Cardiac muscle cell (in vitro differentiated cells and primary cell): ENCODE measurements around the gene MS4A6E. TPM values are rescaled to one million over a fixed set of nuclear protein-coding genes. Genes with fewer than 3 reads are reported as not detected.
A peak's percentile ranks its signal among the peaks of the same experiment; 100 is the strongest.

ENCODE experiments used
- DNase-seq, 2 donors: peaks; one replicate each; pipeline versions ENCODE4 v3.0.0 to v3.0.0-alpha.2; 2010 to 2017; ENCODE audit warnings: low read depth in 1 of 2, low spot score in 1 of 2
- H3K27ac ChIP-seq: fragments of 200-600 bp; sonication (generic); 2 replicates; pipeline ENCODE4 v1.5.1; 2016
- H3K27me3 ChIP-seq: fragments of 200-600 bp; sonication (generic); 2 replicates; pipeline ENCODE4 v1.6.0; 2016; ENCODE audit warnings: control low read depth
- H3K36me3 ChIP-seq: fragments of 200-600 bp; sonication (generic); 2 replicates; pipeline ENCODE4 v1.5.1; 2016; ENCODE audit warnings: control low read depth
- H3K4me1 ChIP-seq: fragments of 200-600 bp; sonication (generic); 2 replicates; pipeline ENCODE4 v1.8.1; 2017; ENCODE audit warnings: low read depth, mild to moderate bottlenecking, mixed run types
- H3K4me3 ChIP-seq: fragments of 200-600 bp; sonication (generic); 2 replicates; pipeline ENCODE4 v1.5.1; 2016; ENCODE audit warnings: mild to moderate bottlenecking
- H3K9me3 ChIP-seq: fragments of 200-600 bp; sonication (generic); 2 replicates; pipeline ENCODE4 v1.5.1; 2017; ENCODE audit warnings: low read depth, mild to moderate bottlenecking, control low read depth
- polyA plus RNA-seq: library from polyadenylated mRNA; unstranded; fragments of >200 nt; fragmentation: Nextera tagmentation; extraction: Ambion mirVana; gene quantifications from 2 replicates; pipeline ENCODE4 v1.2.1, GENCODE V29; 2016
- total RNA-seq: library from RNA; depleted of rRNA; stranded (reverse); fragments of >200 nt; gene quantifications from 2 replicates; pipeline ENCODE4 v1.2.3, GENCODE V29; 2016
- TF ChIP-seq, protein P1 (sequence below): IDR thresholded peaks from 2 replicates; pipeline ENCODE4 v1.5.1; 2012; ENCODE audit warnings: low read depth, mild to moderate bottlenecking, low read length

The MS4A6E gene
- total and polyA plus RNA-seq, 2 experiments from 2014 or later = not detected

GRCh38 chr11:60338053-60338452 is 11.0 kb downstream of the MS4A6E start:
- no peaks in the 10 kb centered on the region for H3K27me3 ChIP-seq
- H3K4me3 ChIP-seq = no peak overlapping the region
- no peaks in the 10 kb centered on the region for H3K4me1 ChIP-seq
- DNase-seq = no peak
- no peaks in the 10 kb centered on the region for H3K36me3 ChIP-seq
- no peaks in the 10 kb centered on the region for H3K9me3 ChIP-seq
- TF ChIP-seq, protein P1, sequence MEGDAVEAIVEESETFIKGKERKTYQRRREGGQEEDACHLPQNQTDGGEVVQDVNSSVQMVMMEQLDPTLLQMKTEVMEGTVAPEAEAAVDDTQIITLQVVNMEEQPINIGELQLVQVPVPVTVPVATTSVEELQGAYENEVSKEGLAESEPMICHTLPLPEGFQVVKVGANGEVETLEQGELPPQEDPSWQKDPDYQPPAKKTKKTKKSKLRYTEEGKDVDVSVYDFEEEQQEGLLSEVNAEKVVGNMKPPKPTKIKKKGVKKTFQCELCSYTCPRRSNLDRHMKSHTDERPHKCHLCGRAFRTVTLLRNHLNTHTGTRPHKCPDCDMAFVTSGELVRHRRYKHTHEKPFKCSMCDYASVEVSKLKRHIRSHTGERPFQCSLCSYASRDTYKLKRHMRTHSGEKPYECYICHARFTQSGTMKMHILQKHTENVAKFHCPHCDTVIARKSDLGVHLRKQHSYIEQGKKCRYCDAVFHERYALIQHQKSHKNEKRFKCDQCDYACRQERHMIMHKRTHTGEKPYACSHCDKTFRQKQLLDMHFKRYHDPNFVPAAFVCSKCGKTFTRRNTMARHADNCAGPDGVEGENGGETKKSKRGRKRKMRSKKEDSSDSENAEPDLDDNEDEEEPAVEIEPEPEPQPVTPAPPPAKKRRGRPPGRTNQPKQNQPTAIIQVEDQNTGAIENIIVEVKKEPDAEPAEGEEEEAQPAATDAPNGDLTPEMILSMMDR = no peak
- no peak overlapping the region for H3K27ac ChIP-seq

DNA sequence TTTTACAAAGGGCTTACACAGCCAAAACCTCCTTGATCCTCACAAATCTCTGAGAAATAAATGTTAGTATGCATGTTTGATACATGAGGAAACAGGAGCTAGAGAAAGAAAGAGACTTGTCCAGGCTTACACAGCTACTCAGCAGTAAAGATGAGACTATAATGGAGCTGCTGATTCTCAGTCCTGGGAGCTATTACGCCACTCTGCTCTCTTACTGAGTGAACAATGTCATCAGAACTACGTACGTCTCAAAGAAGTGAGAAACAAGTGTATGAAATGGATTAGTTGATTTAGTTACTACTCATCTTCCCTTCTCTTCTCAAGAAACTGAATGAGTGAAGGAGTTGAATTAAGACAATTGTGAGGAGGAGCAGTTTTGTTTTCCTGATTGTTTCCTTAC is 12.3 kb downstream of the MS4A6E start:
- Histone ChIP-seq H3K4me3 (no peak overlapping the region), H3K36me3 (no peaks in the 10 kb centered on the region), H3K9me3 (no peaks in the 10 kb centered on the region), H3K4me1 (no peaks in the 10 kb centered on the region), H3K27me3 (no peaks in the 10 kb centered on the region), H3K27ac (no peak overlapping the region)
- TF ChIP-seq, protein P1 = no peak
- no peak for DNase-seq

DNA sequence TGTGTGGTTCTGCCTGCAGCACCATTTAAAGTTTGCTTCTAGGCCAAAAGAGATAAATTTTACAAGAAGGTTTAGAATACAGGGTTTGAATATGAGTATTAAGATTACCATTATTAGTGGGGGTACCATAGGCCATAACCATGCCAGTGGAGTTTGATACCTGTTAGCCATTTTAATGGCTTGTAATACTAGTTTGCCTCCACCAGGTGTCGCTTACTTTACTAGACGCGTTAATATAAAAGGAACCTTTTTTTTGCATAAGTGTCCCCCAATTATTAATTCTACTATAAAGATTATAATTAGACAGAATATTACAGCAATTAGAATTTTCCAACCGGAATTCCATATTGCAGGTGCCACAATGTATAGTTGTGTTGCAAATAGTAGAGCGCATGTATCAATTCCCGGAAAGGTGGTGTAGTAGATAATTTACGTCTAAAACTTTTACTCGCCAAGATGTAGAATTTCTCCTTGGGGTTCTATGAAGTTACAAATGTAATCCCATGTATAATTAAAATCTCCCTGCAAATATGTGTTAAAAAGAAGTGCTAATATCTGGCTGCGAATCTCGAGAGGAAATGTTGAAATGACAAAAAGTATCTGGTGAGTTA is 16.1 kb downstream of the MS4A6E start:
- TF ChIP-seq, protein P1 = peak; percentile 45
- Histone ChIP-seq H3K9me3 (no peaks in the 10 kb centered on the region), H3K4me3 (no peak overlapping the region), H3K36me3 (no peaks in the 10 kb centered on the region), H3K27ac (no peak overlapping the region), H3K4me1 (no peaks in the 10 kb centered on the region), H3K27me3 (no peaks in the 10 kb centered on the region)
- DNase-seq = peak; percentile 8 to 13

DNA sequence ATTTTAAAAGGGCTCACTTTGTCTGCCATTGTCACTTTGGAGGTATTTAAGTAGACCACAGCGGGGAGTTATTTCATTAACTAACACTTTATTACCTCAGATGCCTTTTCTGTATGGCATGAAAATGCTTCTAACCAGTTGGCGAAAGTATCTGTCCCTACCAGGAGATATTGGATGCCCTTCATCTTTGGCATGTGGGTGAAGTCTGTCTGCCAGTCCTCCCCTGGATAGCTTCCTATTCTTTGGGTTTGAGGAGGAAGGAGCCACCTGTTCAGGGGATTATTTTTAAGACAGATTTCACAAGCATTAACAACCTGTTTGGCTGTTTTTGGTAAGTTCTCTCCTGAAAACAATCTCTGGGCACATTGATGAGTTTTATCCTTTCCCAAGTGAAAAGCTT is 17.1 kb downstream of the MS4A6E start:
- TF ChIP-seq, protein P1 = no peak

GRCh38 chr11:60345489-60345888 is 18.4 kb downstream of the MS4A6E start:
- TF ChIP-seq, protein P1 = peak; percentile 28
- no peaks in the 10 kb centered on the region for H3K9me3 ChIP-seq
- no peak overlapping the region for H3K4me3 ChIP-seq
- H3K27ac ChIP-seq = no peak overlapping the region
- H3K4me1 ChIP-seq = no peaks in the 10 kb centered on the region
- H3K27me3 ChIP-seq = no peaks in the 10 kb centered on the region
- DNase-seq = peak; percentile 3 to 57
- no peaks in the 10 kb centered on the region for H3K36me3 ChIP-seq

More for the DNA sequence above, 17.1 kb downstream of the MS4A6E start:
- Histone ChIP-seq H3K27me3 (no peaks in the 10 kb centered on the region), H3K9me3 (no peaks in the 10 kb centered on the region), H3K27ac (no peak overlapping the region), H3K4me1 (no peaks in the 10 kb centered on the region), H3K4me3 (no peak overlapping the region), H3K36me3 (no peaks in the 10 kb centered on the region)
- no peak for DNase-seq
